ENCODE results near the gene DLGAP4. TPM values are rescaled to one million over a fixed set of nuclear protein-coding genes. Genes with fewer than 3 reads are reported as not detected.

The DLGAP4 gene
- total RNA-seq, 1 experiment from 2014 or later, result 40.3 TPM

GRCh38 chr20:36460648-36461599 is 154.8 kb downstream of the DLGAP4 start:
- peak; percentile 75 for DNase-seq (ENCODE audit: low read depth, low spot score)
- Histone ChIP-seq H2AFZ (ENCODE audit: low read depth, low read length, poor library complexity, severe bottlenecking) (no peak overlapping the region), H4K20me1 (ENCODE audit: insufficient read depth) (no peaks in the 10 kb centered on the region; the same call in 1 of the 2 replicates), H3K9me2 (ENCODE audit: insufficient read depth) (no peaks in the 10 kb centered on the region), H3K27ac (ENCODE audit: low read depth, low read length) (peak overlapping the region; percentile 76), H3K27me3 (ENCODE audit: insufficient read depth, low read length) (no peaks in the 10 kb centered on the region), H3K4me2 (ENCODE audit: low read length) (peak overlapping the region; percentile 55), H3K36me3 (ENCODE audit: control insufficient read depth in 1 of 2, insufficient read depth in 2 of 2, low read length in 2 of 2) (no peaks in the 10 kb centered on the region), H3K9ac (ENCODE audit: low read length) (peak overlapping the region; percentile 48), H3K9me3 (ENCODE audit: control insufficient read depth in 1 of 2, insufficient read depth in 1 of 2, low read depth in 1 of 2, low read length in 2 of 2) (no peaks in the 10 kb centered on the region), H3K4me1 (ENCODE audit: control insufficient read depth in 1 of 2, insufficient read depth in 2 of 2, low read length in 2 of 2) (peaks cover 48 to 51% of the 10 kb centered on the region in 2 experiments), H3K4me3 (replicated peaks in 1 of 2; ENCODE audit: low read depth in 1 of 2, low read length in 2 of 2) (peak overlapping the region; percentile 35 to 87; a peak in 3 of 4 replicates), H3K79me2 (ENCODE audit: insufficient read depth, low read length) (peaks cover 28% of the 10 kb centered on the region)
- POLR2A ChIA-PET, result no interaction called here
- TF ChIP-seq POLR2AphosphoS5 (IDR thresholded peaks at IDR 0.05; ENCODE audit: low read depth, low read length) (peak; percentile 64), REST (IDR thresholded peaks at IDR 0.05; ENCODE audit: low read depth) (no peak), POLR2A (IDR thresholded peaks at IDR 0.05; ENCODE audit: borderline replicate concordance, extremely low read depth, insufficient read depth, insufficient read length) (peak; percentile 44), ZFX (IDR thresholded peaks at IDR 0.05) (no peak), JUND (IDR thresholded peaks at IDR 0.05) (no peak), EGR1 (IDR thresholded peaks at IDR 0.05; ENCODE audit: low read depth) (no peak), EZH2phosphoT487 (IDR thresholded peaks at IDR 0.05; ENCODE audit: borderline replicate concordance) (no peak)
- TF ChIP-seq, protein P1, sequence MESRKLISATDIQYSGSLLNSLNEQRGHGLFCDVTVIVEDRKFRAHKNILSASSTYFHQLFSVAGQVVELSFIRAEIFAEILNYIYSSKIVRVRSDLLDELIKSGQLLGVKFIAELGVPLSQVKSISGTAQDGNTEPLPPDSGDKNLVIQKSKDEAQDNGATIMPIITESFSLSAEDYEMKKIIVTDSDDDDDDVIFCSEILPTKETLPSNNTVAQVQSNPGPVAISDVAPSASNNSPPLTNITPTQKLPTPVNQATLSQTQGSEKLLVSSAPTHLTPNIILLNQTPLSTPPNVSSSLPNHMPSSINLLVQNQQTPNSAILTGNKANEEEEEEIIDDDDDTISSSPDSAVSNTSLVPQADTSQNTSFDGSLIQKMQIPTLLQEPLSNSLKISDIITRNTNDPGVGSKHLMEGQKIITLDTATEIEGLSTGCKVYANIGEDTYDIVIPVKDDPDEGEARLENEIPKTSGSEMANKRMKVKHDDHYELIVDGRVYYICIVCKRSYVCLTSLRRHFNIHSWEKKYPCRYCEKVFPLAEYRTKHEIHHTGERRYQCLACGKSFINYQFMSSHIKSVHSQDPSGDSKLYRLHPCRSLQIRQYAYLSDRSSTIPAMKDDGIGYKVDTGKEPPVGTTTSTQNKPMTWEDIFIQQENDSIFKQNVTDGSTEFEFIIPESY (IDR thresholded peaks at IDR 0.05; ENCODE audit: extremely low read depth, insufficient replicate concordance, low read length), result no peak
- TF ChIP-seq, protein P2, sequence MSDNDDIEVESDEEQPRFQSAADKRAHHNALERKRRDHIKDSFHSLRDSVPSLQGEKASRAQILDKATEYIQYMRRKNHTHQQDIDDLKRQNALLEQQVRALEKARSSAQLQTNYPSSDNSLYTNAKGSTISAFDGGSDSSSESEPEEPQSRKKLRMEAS (IDR thresholded peaks at IDR 0.05), result peak; percentile 92
- intact Hi-C loops (cut with micrococcal nuclease), result no loop called here
- BruUV-seq (replicated peaks), result TSS peak; percentile 74
- peak; percentile 88 for ATAC-seq
- CTCF ChIA-PET, result no interaction called here
- RAD21 ChIA-PET (ENCODE audit: low non-redundant PET in 1 of 2, low total read pairs in 2 of 2, uncharacterized antibody in 2 of 2, unreplicated experiment in 2 of 2), result no interaction called here
